Left ventricle myocardium inferior (tissue), 1 donor: ENCODE results near the gene FAM221B. TPM values are rescaled to one million over a fixed set of nuclear protein-coding genes. Genes with fewer than 3 reads are reported as not detected.

Experiments
- DNase-seq: peaks from one replicate; pipeline ENCODE4 v3.0.0-alpha.2; 2020
- H3K27ac ChIP-seq: fragments of 200-600 bp; replicated peaks from 2 replicates; pipeline ENCODE4 v1.8.0; 2021
- H3K27me3 ChIP-seq: fragments of 200-600 bp; 2 replicates; pipeline ENCODE4 v1.8.0; 2021; ENCODE audit warnings: low read depth
- H3K36me3 ChIP-seq: fragments of 200-600 bp; 2 replicates; pipeline ENCODE4 v1.8.0; 2021
- H3K4me1 ChIP-seq: fragments of 200-600 bp; 2 replicates; pipeline ENCODE4 v1.8.0; 2021
- H3K4me3 ChIP-seq: fragments of 200-600 bp; 2 replicates; pipeline ENCODE4 v1.8.0; 2021; ENCODE audit warnings: mild to moderate bottlenecking, moderate library complexity
- H3K9me3 ChIP-seq: fragments of 200-600 bp; replicated peaks from 2 replicates; pipeline ENCODE4 v1.8.0; 2021
- CTCF ChIP-seq: fragments of 200-600 bp; IDR thresholded peaks from 2 replicates; pipeline ENCODE4 v1.8.0; 2021; ENCODE audit warnings: antibody characterized with exemption, mild to moderate bottlenecking, borderline replicate concordance
- intact Hi-C: fragments of 100-400 bp; cut with micrococcal nuclease; formaldehyde crosslinking; loops from one replicate; pipeline ENCODE4 v1.11.0; 2022
- total RNA-seq: library from RNA; stranded (reverse); fragmentation: NEBNext Ultra II Directional; extraction: Animal tissue kit (Norgen Biotek cat#: 25700); gene quantifications from one replicate; pipeline ENCODE4 v1.2.1, GENCODE V29; 2021
- donor health status: DM: no; HTN: yes; CAD: no; lungs with severe emphysema.

The FAM221B gene
- total RNA-seq, 1 donor from 2014 or later = not detected

- Histone ChIP-seq H3K4me3 (no peak overlapping the region), H3K36me3 (peaks cover 14% of the 10 kb centered on the region), H3K27me3 (no peaks in the 10 kb centered on the region), H3K4me1 (peaks cover 13% of the 10 kb centered on the region), H3K9me3 (no peaks in the 10 kb centered on the region), H3K27ac (no peak overlapping the region)
- intact Hi-C loops = no loop called here
- no peak for TF ChIP-seq CTCF
- no peak for DNase-seq
These were observed 27.7 kb upstream of the FAM221B start for GRCh38 chr9:35856206-35856605.

- TF ChIP-seq CTCF = no peak
- no peaks in the 10 kb centered on the region for H3K27me3 ChIP-seq
- peaks cover 1% of the 10 kb centered on the region for H3K4me1 ChIP-seq
- peaks cover 14% of the 10 kb centered on the region for H3K36me3 ChIP-seq
- H3K27ac ChIP-seq = no peak overlapping the region
- no peak for DNase-seq
- no peak overlapping the region for H3K4me3 ChIP-seq
- no peaks in the 10 kb centered on the region for H3K9me3 ChIP-seq
- intact Hi-C loops = no loop called here
These were observed 25.7 kb upstream of the FAM221B start for GRCh38 chr9:35854091-35854762.

- DNase-seq = no peak
- no peak for TF ChIP-seq CTCF
- H3K4me3 ChIP-seq = no peak overlapping the region
- peaks cover 7% of the 10 kb centered on the region for H3K4me1 ChIP-seq
- no peaks in the 10 kb centered on the region for H3K27me3 ChIP-seq
- H3K27ac ChIP-seq = no peak overlapping the region
- intact Hi-C loops = no loop called here
- H3K9me3 ChIP-seq = no peaks in the 10 kb centered on the region
- H3K36me3 ChIP-seq = peaks cover 14% of the 10 kb centered on the region
These were observed 24.6 kb upstream of the FAM221B start for GRCh38 chr9:35852876-35853865.

- Histone ChIP-seq H3K4me1 (peaks cover 16% of the 10 kb centered on the region), H3K27me3 (no peaks in the 10 kb centered on the region), H3K4me3 (no peak overlapping the region), H3K36me3 (peaks cover 16% of the 10 kb centered on the region), H3K9me3 (no peaks in the 10 kb centered on the region), H3K27ac (no peak overlapping the region)
- DNase-seq = no peak
- intact Hi-C loops = no loop called here
- no peak for TF ChIP-seq CTCF
These were observed 23.8 kb upstream of the FAM221B start for GRCh38 chr9:35852267-35852815.

- intact Hi-C loops = no loop called here
- no peak for DNase-seq
- no peaks in the 10 kb centered on the region for H3K27me3 ChIP-seq
- H3K36me3 ChIP-seq = peaks cover 11% of the 10 kb centered on the region
- H3K4me1 ChIP-seq = peaks cover 46% of the 10 kb centered on the region
- H3K27ac ChIP-seq = peak overlapping the region; percentile 68
- no peak for TF ChIP-seq CTCF
- no peak overlapping the region for H3K4me3 ChIP-seq
- no peaks in the 10 kb centered on the region for H3K9me3 ChIP-seq
These were observed 19.4 kb upstream of the FAM221B start for GRCh38 chr9:35847792-35848572.
